ENCODE data around the gene CCM2.

Gene CCM2

DNA sequence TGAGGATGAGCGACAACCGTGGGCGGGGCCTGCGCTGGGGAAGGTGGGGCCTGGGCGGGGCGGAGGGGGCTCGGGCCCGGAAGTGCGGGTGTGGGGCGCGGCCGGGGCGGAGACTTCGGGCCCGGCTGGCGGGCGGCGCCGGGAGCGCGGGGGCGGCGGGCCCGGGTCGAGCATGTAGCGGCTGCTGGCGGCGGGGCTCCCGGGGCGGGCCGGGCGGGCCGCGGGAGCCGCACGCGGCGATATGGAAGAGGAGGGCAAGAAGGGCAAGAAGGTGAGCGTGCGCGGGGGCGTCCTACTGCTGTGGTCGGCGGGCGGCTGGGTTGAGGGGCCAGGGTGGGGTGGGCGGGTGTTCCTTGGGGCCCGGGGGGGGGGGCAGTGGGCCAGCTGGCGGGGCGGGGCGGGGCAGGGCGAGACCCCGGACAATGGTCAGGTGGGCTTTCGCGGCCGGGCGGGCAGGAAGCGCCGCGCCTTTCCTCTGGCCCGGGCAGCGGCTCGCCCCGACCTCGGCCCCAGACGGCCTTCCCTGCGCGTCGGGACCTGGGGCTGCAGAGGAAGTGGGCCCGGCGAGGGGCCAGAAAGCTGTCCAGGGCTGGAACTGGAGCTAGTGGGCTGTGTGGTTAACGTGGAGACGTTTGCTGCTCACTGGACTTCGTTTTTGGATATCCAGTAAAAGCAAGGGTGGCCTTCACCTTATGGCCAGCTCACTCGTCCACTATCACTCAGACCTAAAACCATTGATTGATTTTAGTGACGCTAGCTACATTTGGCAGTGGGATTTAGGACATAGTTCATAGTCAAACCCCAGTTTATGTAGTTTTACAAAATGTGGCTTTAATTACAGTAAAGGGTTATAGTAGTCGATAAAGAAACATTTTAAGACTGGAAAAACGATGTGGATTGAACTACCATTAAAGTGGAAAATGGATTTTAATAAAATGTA lies at the start of gene CCM2:
CCM2 (plus strand) TSS at position 109 of the 940 bp plus-strand sequence; CDS start at position 242, 133 bp downstream.
- DNase-seq: no peak

DNA sequence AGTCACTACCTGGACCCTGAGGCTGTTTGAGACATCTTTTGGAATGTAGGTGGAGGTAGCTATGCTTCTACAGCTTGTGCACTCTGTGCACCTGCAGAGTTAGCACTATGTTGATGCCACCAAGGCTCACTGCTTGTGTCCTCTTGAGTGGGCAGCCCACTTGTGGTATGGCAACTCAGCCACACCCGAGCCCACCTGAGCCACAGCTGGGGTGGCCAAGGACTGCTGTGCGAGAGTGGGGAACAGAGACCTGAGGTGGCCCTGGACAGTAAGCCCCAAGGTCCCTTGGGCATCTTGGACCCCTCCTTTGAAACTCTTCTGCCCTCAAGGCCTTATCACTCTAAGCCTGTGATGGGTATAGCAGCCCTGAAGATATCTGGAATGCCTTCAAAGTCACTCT lies 46.8 kb upstream of the CCM2 start:
- DNase-seq: no peak

DNA sequence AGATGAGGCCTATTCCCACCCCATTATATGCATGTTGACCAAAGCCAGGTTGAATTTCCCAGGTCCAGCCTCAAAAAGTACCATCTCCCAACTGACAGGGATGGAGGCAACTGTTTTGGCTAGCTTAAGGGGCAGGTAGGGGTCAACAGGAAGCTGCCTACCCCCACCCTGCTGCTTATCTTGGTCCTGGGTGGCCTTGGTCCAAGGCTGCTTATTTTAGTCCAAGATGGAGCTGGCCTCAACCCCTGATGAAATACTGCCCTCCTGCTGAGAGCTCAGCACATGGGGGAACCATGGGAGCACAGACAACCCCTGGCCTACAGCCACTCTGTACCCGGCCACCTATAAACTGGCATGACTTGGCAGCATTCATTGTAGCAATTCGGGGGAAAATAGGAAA lies 44.3 kb upstream of the CCM2 start:
- no peak for DNase-seq

DNA sequence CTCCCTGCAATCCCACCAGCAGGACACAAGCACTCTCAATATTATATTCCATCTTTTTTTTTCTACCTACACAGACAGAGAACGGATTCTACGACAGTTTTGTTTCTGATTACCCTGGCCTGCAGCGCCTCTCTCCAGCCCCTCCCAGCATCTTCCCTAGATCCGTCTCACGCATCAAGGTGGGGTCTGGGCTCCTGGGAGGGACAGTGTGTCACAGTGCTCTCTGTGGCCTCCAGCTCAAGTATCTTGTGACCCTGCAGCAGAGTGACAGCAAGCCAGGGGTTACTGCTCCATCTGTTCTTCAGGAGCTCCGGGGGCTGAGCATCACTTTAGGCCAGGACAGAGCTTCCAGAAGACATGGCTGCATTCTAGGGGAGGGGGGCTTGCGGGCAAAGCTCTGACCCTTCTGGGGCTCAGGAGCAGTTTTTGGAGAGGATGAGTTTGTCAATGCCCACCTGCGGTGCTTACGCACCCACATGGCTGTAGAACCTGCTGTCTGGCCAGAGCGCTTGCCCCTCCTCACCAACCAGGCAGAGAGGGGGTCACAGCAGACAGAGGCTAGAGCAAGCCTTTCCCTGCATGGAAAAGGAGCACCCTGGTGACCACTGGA lies 43.7 kb upstream of the CCM2 start:
- DNase-seq: no peak

DNA sequence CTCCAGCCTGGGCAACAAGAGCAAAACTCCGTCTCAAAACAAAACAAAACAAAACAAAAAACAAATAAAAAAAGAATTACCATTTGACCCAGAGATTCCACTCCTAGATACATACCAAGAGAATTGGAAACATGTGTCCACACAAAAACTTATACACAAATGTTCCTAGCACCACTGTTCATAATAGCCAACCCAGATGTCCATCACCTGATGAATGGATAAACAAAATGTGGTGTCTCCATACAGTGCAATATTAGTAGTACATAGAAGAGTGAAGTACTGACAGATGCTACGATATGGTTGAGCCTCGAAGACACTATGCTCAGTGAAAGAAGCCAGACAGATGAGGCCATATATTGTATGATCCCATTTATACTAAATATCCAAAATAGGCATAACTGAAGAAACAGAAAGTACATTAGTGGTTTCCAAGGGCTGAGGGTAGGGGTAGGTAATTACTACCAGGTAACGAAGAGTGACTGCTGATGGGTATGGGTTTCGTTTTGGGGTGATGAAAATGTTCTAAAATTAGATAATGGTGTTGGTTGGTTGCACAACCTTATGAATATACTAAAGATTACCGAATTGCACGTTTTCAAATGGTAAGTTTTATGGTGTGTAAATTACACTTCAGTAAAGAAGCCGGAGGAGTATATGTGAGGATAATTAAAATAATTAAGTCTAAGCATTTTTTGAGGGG lies 41.2 kb upstream of the CCM2 start:
- no peak for DNase-seq

DNA sequence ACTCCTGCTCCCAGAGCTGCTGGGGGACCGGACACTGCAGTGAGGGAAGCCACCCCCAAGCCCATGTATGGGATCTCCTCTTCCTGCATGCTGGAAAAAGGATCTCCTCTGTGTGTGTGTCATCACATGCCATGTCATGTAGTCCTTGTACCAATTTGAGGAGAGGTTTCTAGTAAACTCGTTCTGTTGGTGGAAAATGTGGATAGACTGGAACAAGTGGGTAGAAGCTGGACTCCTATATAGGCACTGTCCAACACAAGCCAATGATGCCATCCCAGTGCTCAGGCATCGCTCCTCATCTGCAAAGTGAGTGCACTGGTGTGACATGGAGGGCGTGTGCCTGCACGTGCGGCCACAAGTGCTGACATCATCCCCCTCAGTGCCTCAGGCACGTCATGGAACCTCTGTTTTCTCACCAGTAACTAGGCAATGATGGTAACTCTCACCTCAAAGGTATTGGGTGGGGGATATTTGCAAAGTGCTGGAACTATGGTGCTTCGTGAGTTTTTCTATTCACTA lies 40.5 kb upstream of the CCM2 start:
- DNase-seq: no peak

DNA sequence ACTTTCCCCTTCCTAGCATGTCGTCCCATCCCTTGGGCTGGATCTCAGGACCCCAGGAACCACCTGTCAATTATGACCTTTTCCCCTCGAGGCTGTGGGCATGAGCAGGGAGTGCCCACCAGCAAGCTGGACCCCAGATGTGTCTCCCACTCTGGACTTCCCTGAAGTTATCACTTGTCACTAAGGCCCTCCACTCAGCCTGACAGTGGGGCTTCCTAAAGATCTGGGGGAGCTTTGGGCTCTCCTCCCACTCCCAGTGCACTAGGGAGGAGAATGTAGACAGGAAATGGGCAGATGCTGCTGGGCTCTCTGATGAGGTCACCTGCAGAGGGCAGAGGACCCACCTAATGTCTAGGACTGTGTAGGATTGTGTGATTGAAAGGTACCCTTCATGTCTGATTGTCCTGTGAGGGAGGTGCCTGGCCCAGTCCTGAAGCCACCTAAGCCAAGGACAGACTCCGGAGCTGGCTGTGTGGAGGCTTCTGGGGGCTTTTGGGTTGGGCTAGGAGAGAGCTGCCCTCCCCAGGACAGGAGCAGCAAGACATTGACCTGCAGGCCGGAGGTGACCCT lies 39.9 kb upstream of the CCM2 start:
- DNase-seq: no peak

DNA sequence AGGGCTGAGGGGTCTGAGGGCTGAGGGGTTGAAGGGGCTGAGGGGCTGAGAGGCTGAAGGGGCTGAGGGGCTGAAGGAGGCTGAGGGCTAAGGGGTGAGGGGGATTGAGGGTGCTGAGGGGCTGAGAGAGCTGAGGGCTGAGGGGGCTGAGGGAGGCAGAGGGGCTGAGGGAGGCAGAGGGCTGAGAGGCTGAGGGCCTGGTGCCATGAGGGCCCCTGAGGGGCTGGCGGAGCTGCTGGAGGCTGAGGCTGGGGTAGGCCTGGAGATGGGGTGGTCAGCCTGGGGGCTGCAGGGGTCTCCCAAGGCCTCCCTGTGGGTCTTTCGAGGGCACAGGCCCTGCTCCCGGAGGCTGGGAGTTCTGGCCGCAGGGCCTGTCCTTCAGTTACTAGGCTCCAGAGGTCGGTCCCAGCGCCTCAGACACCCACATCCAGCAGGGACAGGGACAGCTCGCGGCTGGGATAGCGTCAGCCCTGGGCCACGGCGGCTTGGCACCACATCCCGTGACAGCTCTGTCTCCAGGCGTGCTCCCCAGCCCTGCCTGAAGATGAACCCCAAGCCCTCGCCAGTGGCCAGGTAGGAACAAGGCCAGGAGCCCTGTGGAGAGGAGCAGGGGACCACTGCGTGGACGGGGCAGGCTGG lies 38.0 kb upstream of the CCM2 start:
- no peak for DNase-seq

DNA sequence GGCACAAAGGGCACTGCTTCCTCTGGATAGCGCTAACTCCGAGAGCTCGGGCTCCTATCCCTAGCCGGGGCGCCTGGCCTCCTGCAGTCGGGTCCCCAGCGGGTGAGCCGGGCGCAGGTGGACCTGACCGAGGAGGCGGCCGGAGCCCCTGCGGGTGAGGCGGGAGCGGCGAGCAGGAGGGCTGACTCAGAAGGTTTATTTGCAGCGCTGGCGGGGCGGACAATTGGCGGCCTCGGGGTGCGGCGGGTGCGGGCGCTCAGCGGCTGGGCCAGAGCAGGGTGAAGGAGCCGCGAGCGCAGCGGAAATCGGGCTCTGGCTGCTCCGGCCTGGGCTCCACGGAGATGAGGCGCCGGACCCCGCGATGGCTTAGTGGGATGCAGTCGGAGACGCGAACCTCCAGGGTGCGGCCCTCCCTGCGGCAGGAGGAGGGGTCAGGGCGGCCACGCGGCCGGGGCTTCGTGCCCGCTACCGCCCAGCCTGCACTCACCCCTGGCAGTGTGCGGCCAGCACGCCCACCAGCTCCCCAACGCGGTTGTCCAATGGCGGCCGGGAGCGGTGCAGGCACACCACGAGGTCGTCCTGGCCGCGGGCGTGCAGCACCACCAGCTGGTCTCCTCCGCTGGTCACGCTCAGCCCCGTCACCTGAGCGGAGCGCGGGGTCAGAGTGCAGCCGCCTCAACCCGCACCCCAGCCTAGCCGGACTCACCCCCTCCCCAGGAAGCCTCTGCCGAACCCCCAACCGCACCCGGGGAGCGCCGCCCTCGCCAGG lies 37.3 kb upstream of the CCM2 start:
- DNase-seq: no peak

DNA sequence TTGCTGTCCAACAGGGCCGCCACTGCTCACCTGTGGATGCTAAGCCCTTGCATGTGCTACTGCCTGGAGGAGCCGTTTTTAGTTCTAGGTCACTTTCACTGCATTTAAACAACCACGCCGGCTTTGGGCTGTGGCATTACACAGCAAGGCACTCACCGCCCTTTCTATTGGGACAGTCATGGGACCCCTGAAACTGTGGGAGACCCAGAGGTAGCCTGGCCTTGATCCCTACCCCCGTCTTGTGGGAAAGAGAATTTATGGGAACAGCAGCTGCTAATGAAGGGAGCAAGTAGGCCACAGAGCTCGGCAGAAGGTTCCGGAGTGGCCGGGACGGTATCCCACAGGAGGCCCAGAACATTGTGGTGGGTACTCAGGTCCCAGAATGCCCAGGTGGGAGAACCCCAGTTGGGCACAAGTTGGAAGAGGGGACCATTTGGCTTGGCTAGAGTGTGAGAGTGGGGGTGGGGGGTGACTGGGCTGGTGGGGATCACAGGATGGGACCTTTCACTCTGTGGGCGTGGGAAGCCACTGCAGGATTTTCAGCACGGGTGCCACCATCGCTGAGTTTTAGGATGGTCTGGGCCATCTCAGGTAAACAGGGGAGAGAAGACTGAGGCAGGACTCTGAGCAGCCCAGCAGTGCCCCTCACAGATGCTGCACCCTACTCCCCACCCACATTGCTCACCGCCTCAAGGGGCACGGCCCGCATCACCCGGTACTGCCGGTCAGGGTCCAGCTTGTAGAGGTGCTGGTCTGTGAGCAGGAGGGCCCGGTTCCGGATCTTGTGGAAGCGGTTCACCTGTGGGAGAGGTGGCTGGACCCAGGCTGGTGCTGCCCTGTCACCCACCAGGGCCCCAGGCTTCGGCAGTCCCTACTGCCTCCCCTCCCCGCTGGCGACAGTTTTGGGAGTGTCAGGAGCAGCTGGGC lies 36.4 kb upstream of the CCM2 start:
- no peak for DNase-seq

DNA sequence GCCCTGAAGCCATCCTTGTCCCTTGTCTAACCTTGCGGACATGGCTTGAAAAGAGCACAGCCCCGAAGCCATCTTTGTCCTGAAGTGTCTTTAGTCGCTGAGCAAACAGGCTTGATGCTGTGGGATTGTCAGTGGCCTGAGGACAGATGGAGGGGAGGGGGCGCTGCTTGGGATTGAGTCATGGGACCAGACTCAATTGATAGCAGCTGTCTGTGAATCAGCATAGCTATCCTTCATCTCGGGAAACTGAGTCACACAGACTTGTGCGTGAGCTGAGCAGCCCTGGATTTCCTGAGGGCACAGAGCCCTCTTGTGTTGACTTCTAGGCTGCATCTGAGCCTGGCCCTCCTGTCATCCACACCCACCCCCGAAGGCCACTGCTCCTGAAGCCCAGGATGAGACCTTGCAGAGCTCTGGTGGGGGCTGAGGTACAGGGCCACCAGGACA lies 35.6 kb upstream of the CCM2 start:
- DNase-seq: no peak

DNA sequence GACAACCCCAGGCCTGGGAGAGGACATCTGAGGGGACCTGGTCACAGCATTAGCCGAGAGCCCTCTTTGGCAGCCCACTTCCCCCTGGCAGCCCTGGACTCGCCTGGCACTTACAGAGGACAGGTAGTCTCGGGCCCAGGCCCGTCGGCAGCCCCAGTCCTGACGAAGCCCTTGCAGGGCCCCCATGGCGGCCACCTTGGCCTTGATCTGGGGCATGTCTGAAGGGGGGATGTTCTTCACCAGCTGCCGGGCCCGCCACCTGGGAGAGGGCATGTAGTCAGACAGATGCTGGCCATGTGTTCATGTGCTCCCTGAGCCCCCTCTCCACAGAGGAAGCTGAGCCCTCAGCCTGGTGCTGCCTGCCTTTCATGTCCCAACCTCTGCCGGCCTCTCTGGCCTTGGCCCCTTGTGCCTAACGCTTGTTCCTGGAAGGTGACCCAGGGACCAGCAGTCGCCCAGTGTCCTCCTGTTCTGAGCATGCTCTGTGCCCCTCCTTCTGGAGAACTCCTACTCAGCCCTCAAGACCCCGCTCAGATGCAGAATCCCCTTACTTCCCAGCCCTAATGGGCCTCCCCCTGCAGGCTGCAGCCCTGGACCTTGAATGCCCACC lies 35.1 kb upstream of the CCM2 start:
- DNase-seq: no peak

DNA sequence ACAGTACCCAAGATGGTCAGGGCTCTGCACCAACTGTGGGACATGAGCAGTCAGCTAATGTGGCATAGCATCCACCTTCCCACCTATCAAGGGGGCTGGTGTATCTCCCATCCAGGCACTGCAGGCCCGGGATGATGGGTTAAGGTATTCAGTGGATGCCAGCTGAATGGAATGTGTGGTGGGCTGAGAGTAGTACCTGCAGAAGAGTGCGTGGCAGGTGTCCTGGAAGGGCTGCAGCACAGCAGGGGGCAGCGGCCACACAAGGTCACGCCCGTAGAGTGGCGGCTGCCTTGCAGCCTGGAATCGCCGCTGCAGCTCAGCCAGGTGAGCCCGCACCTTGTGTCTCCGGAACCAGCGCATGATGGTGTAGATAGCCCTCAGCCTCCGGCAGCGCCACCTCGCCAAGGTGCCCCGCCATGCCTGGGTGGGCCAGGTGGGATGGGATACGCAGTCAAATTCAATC lies 34.5 kb upstream of the CCM2 start:
- DNase-seq: no peak

DNA sequence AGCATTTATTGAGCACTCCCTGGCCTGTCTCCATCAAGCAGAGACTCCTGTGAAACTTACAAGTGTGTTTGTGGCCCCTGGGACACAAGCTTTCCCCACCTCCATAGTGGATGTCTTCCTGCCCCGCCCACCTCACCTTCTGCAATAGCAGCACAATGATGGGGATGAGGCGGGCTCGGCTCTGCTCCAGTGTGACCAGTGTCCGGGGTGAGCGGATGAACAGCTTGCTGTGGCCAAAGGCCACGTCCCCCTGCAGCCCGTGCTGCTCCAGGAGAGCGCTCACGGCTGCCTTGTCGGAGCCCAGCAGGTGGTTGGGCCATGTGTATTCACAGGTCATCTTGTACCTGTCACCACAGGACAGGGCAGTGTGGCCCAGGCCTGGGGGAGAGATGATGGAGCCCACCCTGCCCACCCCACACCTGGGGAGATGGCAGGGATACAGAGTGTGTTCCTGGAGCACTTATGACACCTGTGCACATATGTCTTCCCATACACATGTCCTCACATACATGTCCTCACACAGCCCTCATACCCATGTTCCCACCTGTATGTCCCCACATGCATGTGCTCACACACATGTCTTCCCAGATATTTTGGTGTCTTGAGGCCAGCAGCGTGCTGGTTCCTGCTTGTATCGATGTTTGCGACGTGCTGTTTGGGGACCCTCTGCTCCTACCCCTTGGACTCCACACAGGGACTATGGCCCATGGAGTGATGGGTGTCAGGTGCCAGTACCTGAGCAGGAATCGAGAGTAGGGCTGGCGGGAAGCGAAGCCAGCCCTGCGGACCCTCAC lies 33.9 kb upstream of the CCM2 start:
- DNase-seq: no peak

DNA sequence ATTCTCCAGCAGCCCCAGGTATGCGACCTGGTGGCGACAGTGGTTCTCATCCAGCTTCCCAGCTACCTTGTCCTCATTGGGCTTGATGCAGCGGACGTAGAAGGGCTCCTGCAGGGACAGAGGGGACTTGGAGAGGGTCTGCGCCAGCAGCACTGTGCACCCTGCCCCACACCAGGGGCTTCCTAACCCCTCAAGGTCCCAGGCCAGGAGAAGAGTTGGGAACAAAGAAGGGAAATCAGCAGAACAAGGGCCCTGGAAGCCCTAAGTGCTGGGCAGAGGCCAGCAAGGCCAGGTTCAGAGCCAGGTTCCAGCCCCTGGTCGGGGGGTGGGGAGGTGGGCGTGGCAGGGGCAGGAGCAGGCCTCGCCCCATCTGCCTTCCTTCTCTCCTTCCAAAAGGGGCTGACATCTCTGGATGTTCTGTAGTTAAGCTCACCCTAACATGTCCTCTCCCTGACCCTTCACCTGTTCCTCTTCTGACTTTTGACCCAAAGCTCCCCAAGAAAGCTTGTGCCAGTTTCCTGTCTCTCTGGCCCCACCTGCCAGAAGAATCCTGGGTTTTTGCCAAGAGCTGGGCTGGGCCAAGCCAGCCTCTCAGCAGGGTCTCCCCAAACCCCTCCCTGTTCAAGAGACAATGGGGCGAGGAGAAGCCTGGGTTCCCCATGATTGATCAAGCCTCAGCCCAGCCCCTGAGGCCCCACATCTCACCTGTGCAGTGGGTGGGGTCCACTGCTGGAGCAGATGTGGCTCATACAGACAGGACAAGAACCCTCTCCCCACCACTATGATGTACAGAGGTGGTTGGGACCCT lies 33.1 kb upstream of the CCM2 start:
- no peak for DNase-seq

DNA sequence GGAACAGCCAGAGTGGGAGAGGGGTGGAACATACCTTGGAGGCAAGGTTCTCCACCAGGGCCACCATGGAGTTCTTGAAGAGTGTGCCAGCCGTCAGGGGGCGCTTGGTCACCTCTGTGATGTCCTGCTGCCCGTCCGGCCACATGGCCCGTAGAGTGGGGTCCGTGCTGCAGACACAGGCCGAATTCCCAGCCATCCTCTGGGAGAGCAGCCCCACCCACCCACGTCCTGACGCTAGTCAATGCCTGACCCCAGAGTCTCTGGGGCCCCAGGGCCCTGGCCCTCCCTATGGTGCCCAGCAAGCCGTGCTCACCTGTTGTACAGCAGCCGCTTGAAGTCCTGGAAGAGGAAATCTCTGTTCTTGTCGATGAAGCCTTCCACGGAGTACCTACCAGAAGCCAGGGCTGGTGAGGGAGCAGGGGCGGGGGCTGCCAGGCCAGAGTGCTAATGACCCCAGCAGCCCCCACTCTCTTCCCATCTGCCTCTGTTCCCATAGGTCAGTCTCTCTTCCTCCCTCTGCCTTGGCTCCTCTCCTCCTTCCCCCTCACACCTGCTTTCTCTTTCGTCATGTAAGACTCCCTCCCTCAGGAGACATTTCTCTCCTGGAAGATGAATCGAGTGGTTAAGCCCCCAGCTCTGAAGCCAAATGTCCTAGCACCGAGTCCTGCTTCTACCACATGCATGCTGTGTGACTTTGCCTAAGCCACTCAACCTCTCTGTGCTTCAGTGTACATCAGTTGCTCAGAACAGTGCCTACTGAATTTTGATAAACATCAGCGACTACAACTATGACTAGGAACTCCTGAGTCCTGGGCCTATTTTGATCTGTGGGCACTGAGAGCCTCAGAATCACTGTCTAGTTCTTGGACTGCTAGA lies 32.2 kb upstream of the CCM2 start:
- no peak for DNase-seq

DNA sequence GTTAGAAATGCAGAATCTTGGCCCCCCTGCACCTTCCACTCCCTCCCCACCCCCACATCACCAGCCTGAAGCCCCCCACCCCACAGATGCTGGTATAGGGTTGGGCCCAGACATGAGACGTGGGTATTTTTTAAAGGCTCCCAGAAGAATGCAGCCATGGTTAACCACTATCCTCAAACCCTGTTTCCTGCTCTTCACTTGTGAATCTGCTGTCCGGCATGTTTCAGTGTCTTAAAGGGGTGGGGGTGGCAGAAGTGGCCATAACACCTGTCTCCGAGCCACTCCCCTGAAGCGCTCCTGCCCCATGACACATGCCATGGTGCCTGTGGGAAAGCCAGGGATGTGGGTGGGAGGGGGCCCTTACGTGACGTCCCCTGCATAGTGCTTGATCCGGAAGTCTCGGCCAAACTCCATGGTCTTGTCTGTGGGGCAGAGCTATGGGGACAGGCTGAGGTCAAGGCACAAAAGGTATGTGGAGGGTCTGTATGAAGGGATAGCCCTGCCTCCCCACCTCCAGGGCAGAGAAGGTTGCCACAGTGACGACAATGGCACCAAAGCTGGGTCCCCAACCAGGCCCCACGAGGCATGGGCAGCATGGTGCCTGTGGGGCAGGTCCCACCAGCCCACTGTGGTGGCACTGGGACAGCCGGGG lies 30.8 kb upstream of the CCM2 start:
- no peak for DNase-seq
